ENCODE results near the gene KIFC1.
"Not testable (repeated sequence)": the region's sequence is repeated elsewhere in the genome, so short reads cannot be mapped to it uniquely, and the experiment has no call there.

KIFC1 gene

GRCh38 chr6:33380272-33380981 is 11.2 kb upstream of the KIFC1 start:
- Histone ChIP-seq H3K4me1 (ENCODE audit: insufficient read depth, low read length) (peaks cover 10% of the 10 kb centered on the region), H3K36me3 (ENCODE audit: insufficient read depth, low read length) (no peaks in the 10 kb centered on the region), H3K4me3 (ENCODE audit: low read depth in 1 of 2, low read length in 2 of 2) (no peak overlapping the region), H3K9ac (ENCODE audit: low read length) (no peak overlapping the region), H3K9me3 (ENCODE audit: low read length) (no peaks in the 10 kb centered on the region), H3K27me3 (ENCODE audit: control insufficient read depth in 1 of 2, insufficient read depth in 2 of 2, low read length in 2 of 2) (no peaks in the 10 kb centered on the region), H3K27ac (ENCODE audit: low read depth, low read length) (no peak overlapping the region)

- Histone ChIP-seq H3K9ac (ENCODE audit: low read length) (no peak overlapping the region), H3K4me3 (ENCODE audit: low read depth in 1 of 2, low read length in 2 of 2) (no peak overlapping the region), H3K36me3 (ENCODE audit: insufficient read depth, low read length) (no peaks in the 10 kb centered on the region), H3K27me3 (ENCODE audit: control insufficient read depth in 1 of 2, insufficient read depth in 2 of 2, low read length in 2 of 2) (no peaks in the 10 kb centered on the region), H3K4me1 (ENCODE audit: insufficient read depth, low read length) (peaks cover 6% of the 10 kb centered on the region), H3K27ac (ENCODE audit: low read depth, low read length) (no peak overlapping the region), H3K9me3 (ENCODE audit: low read length) (no peaks in the 10 kb centered on the region)
These were observed 8.0 kb upstream of the KIFC1 start for GRCh38 chr6:33383427-33384185.

DNA sequence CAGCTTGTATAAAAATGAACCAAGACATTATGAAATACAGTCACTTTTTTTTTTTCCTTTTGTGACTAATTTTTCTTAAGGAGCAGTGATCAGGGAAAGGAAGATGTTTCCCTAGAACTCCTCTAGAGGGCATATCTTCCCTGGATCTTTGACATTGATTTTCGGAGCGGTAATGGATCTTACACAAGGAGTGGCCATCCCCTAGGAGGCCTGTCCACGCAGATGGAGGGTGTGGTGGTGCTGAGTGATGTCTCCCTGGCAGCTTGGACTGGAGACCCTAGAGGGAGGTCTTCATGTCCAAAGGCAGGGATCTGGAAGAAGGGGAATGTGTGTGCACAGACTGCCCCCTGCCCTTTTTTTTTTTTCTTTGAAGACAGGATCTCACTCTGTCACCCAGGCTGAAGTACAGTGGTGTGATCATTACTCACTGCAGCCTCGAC is 7.0 kb upstream of the KIFC1 start:
- no peaks in the 10 kb centered on the region for H3K36me3 ChIP-seq (ENCODE audit: insufficient read depth, low read length)
- H3K9me3 ChIP-seq (ENCODE audit: low read length), result no peaks in the 10 kb centered on the region
- peaks cover 6% of the 10 kb centered on the region for H3K4me1 ChIP-seq (ENCODE audit: insufficient read depth, low read length)
- no peak overlapping the region for H3K9ac ChIP-seq (ENCODE audit: low read length)
- H3K4me3 ChIP-seq (ENCODE audit: low read depth in 1 of 2, low read length in 2 of 2), result no peak overlapping the region
- no peaks in the 10 kb centered on the region for H3K27me3 ChIP-seq (ENCODE audit: control insufficient read depth in 1 of 2, insufficient read depth in 2 of 2, low read length in 2 of 2)
- H3K27ac ChIP-seq (ENCODE audit: low read depth, low read length), result no peak overlapping the region

GRCh38 chr6:33390173-33390572 is 1.4 kb upstream of the KIFC1 start:
- H3K36me3 ChIP-seq (ENCODE audit: insufficient read depth, low read length), result no peaks in the 10 kb centered on the region
- H3K4me1 ChIP-seq (ENCODE audit: insufficient read depth, low read length), result peaks cover 5% of the 10 kb centered on the region
- no peak overlapping the region for H3K9ac ChIP-seq (ENCODE audit: low read length)
- no peak overlapping the region for H3K27ac ChIP-seq (ENCODE audit: low read depth, low read length)
- no peaks in the 10 kb centered on the region for H3K27me3 ChIP-seq (ENCODE audit: control insufficient read depth in 1 of 2, insufficient read depth in 2 of 2, low read length in 2 of 2)
- H3K9me3 ChIP-seq (ENCODE audit: low read length), result no peaks in the 10 kb centered on the region
- no peak overlapping the region for H3K4me3 ChIP-seq (ENCODE audit: low read depth in 1 of 2, low read length in 2 of 2)

DNA sequence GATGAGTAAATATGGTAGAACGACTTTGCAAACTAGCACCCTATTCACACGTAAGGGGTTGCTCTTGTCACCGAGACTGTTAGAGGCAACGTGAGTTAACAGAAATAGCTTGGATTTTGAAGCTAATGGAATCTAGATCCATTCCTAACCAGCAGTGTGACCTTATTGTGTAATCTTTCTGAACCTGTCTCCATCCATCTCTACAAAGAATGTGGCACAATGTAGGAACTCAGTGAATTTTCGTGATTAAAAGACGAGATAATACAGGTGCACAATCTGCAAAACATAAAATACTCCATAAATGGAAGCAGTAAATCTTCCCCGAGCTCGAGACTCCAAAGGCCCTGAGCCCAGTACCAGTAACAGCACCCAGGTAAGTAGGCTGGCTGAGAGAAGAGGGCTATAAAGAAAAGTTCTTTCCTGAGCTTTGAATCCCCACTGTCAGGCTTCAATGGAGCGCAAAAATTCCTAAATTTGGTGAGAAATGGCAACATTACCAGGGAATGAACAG is 801 bp upstream of the KIFC1 start:
- Histone ChIP-seq H3K27ac (ENCODE audit: low read depth, low read length) (peak overlapping the region; percentile 62), H3K4me3 (ENCODE audit: low read depth in 1 of 2, low read length in 2 of 2) (peak overlapping the region; percentile 0 to 20), H3K27me3 (ENCODE audit: control insufficient read depth in 1 of 2, insufficient read depth in 2 of 2, low read length in 2 of 2) (no peaks in the 10 kb centered on the region), H3K36me3 (ENCODE audit: insufficient read depth, low read length) (no peaks in the 10 kb centered on the region), H3K4me1 (ENCODE audit: insufficient read depth, low read length) (peaks cover 5% of the 10 kb centered on the region), H3K9me3 (ENCODE audit: low read length) (no peaks in the 10 kb centered on the region), H3K9ac (ENCODE audit: low read length) (peak overlapping the region; percentile 42)

DNA sequence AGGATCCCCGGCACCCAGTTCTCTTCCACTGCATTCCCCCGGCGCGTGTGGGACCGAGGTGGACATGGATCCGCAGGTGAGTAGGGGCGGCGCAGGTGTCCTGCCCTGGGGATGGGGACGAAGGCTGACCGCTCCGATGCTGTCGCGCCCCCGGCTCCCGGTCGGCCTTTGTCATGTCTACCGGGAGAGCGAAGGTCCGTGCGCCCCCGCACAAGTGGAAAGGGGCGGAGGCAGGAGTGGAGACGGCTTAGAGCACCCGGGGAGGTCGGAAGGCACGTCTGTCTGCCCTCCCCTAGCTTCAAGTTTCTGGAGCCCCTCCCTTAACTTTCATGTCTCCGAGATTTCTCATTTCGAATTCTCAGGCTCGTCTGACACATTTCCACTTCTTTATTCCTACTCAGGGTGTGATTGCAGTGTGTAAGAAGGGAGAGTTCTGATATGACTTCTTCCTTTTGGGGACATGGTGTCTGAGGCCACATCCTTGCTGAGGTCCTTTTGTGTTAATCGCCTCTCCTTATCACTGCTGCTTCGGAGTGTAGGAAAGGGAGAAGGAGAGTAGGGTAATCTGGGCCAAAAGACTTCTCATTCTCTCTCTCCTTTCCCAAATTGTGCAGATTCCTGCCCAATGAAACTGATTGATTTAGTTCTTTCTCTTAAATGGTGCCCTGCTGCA is 435 bp downstream of the KIFC1 start:
- H3K9ac ChIP-seq (ENCODE audit: low read length), result peak overlapping the region; percentile 39
- peak overlapping the region; percentile 51 to 71 for H3K4me3 ChIP-seq (ENCODE audit: low read depth in 1 of 2, low read length in 2 of 2)
- no peaks in the 10 kb centered on the region for H3K27me3 ChIP-seq (ENCODE audit: control insufficient read depth in 1 of 2, insufficient read depth in 2 of 2, low read length in 2 of 2)
- H3K36me3 ChIP-seq (ENCODE audit: insufficient read depth, low read length), result no peaks in the 10 kb centered on the region
- H3K27ac ChIP-seq (ENCODE audit: low read depth, low read length), result peak overlapping the region; percentile 52
- H3K9me3 ChIP-seq (ENCODE audit: low read length), result no peaks in the 10 kb centered on the region
- H3K4me1 ChIP-seq (ENCODE audit: insufficient read depth, low read length), result peaks cover 5% of the 10 kb centered on the region

GRCh38 chr6:33392595-33392948 is 949 bp downstream of the KIFC1 start:
- H3K27ac ChIP-seq (ENCODE audit: low read depth, low read length), result no peak overlapping the region
- peaks cover 5% of the 10 kb centered on the region for H3K4me1 ChIP-seq (ENCODE audit: insufficient read depth, low read length)
- H3K27me3 ChIP-seq (ENCODE audit: control insufficient read depth in 1 of 2, insufficient read depth in 2 of 2, low read length in 2 of 2), result no peaks in the 10 kb centered on the region
- H3K36me3 ChIP-seq (ENCODE audit: insufficient read depth, low read length), result no peaks in the 10 kb centered on the region
- peak overlapping the region in 1 of 2 donors; percentile 51 for H3K4me3 ChIP-seq (ENCODE audit: low read depth in 1 of 2, low read length in 2 of 2)
- H3K9me3 ChIP-seq (ENCODE audit: low read length), result no peaks in the 10 kb centered on the region
- H3K9ac ChIP-seq (ENCODE audit: low read length), result peak overlapping the region; percentile 39

DNA sequence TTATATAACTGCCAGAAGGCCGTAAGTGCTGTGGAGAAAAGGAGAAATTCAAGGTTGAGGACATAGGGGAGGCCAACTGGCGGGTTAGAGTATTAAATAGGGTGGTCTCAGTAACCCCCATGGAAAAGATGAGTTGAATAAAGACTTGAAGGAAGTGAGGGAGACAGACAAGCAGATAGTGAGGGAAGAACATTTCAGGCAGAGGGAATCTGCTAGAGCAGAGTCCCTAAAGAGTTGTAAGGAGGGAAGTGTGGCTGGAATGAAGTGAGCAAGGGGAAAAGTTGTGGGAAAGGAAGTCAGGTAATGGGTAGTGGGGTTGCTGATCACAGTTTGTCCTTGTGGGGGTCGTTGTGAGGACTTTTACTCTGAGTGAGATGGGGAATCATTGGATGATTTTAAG is 1.4 kb downstream of the KIFC1 start:
- Histone ChIP-seq H3K9ac (ENCODE audit: low read length) (no peak overlapping the region), H3K9me3 (ENCODE audit: low read length) (no peaks in the 10 kb centered on the region), H3K4me1 (ENCODE audit: insufficient read depth, low read length) (peaks cover 5% of the 10 kb centered on the region), H3K36me3 (ENCODE audit: insufficient read depth, low read length) (no peaks in the 10 kb centered on the region), H3K4me3 (ENCODE audit: low read depth in 1 of 2, low read length in 2 of 2) (no peak overlapping the region), H3K27ac (ENCODE audit: low read depth, low read length) (no peak overlapping the region), H3K27me3 (ENCODE audit: control insufficient read depth in 1 of 2, insufficient read depth in 2 of 2, low read length in 2 of 2) (no peaks in the 10 kb centered on the region)

DNA sequence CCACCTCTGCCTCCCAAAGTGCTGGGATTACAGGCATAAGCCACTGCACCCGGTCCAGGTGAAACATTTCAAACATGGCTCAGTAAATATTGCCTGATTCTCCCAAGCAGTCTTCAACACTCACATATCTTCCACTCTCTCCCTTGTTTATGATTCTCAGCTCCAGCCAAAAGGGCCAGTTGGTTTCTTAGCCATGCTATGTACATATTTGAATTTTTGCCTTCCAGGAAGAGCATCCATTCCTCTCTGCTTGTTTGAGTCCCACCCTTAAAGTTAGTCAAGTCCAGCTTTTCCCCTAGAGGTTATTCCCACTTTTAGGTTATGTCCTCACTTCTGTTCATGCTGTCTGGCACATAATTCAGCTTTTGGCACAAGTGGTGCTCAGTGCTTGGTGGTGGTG is 5.9 kb downstream of the KIFC1 start:
- Histone ChIP-seq H3K4me1 (ENCODE audit: insufficient read depth, low read length) (no peaks in the 10 kb centered on the region), H3K4me3 (ENCODE audit: low read depth in 1 of 2, low read length in 2 of 2) (no peak overlapping the region), H3K9me3 (ENCODE audit: low read length) (no peaks in the 10 kb centered on the region), H3K27ac (ENCODE audit: low read depth, low read length) (no peak overlapping the region), H3K36me3 (ENCODE audit: insufficient read depth, low read length) (no peaks in the 10 kb centered on the region), H3K27me3 (ENCODE audit: control insufficient read depth in 1 of 2, insufficient read depth in 2 of 2, low read length in 2 of 2) (no peaks in the 10 kb centered on the region), H3K9ac (ENCODE audit: low read length) (no peak overlapping the region)

GRCh38 chr6:33398601-33399000 is 7.0 kb downstream of the KIFC1 start:
- H3K4me3 ChIP-seq (ENCODE audit: low read depth in 1 of 2, low read length in 2 of 2); H3K27me3 ChIP-seq (ENCODE audit: control insufficient read depth in 1 of 2, insufficient read depth in 2 of 2, low read length in 2 of 2); H3K9me3 ChIP-seq (ENCODE audit: low read length); H3K36me3 ChIP-seq (ENCODE audit: insufficient read depth, low read length); H3K4me1 ChIP-seq (ENCODE audit: insufficient read depth, low read length); H3K27ac ChIP-seq (ENCODE audit: low read depth, low read length); H3K9ac ChIP-seq (ENCODE audit: low read length): not testable (repeated sequence)

DNA sequence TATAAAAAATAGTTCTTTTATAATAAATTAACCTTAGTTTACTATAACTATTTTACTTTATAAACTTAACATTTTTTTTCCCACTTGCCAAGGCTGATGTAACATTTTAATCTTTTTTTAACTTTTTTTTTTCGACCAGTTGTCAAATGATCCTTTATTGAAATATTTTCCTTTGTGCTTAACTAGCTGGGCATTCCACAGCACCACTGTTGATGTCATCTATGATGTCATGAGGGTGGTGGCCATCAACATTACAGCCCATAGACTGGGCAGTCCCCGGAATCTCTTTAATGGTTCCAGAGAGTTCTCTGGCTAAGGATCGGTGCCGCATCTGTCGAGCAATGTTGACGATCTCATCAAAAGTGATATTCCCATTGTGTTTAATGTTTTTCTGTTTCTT is 8.3 kb downstream of the KIFC1 start:
- H3K36me3 ChIP-seq (ENCODE audit: insufficient read depth, low read length); H3K4me3 ChIP-seq (ENCODE audit: low read depth in 1 of 2, low read length in 2 of 2); H3K9me3 ChIP-seq (ENCODE audit: low read length); H3K4me1 ChIP-seq (ENCODE audit: insufficient read depth, low read length); H3K27me3 ChIP-seq (ENCODE audit: control insufficient read depth in 1 of 2, insufficient read depth in 2 of 2, low read length in 2 of 2); H3K27ac ChIP-seq (ENCODE audit: low read depth, low read length); H3K9ac ChIP-seq (ENCODE audit: low read length): not testable (repeated sequence)

All from muscle layer of colon (tissue), 2 donors.